HepG2 (cell line): Measurements from ENCODE around the gene MYO10. TPM values are rescaled to one million over a fixed set of nuclear protein-coding genes. Genes with fewer than 3 reads are reported as not detected.

Experiments
- ATAC-seq: fragments of 200-7000 bp; cut with Tn5 transposase; 3 replicates; pipeline ENCODE4 v1.9.1; 2020; ENCODE audit warnings: mild to moderate bottlenecking, moderate library complexity
- BruUV-seq: library from RNA; stranded (reverse); fragments of 400-500 nt; replicated peaks from 2 replicates; lab custom pipeline; 2021; lab: Mats Ljungman, UMichigan
- CTCF ChIA-PET: fragments of 300-600 bp; formaldehyde crosslinking; extraction: SDS; loops from one replicate; lab custom pipeline; 2021; ENCODE audit warnings: low total read pairs, inconsistent platforms, low intra/inter-chr PET ratio; lab: Yijun Ruan, JAX
- POLR2A ChIA-PET: fragments of 350-600 bp; sonication (Branson Sonifier 250); formaldehyde crosslinking; loops from one replicate; lab custom pipeline; 2020; ENCODE audit warnings: antibody characterized with exemption, inconsistent platforms; lab: Yijun Ruan, JAX
- DNase-seq: peaks from one replicate; pipeline ENCODE4 v3.0.0-alpha.2; 2015; ENCODE audit warnings: low spot score
- FAIRE-seq: peaks from 3 replicates; lab custom pipeline; 2011; peaks lifted over from hg19 to GRCh38; lab: Jason Lieb, UNC
- H2AFZ ChIP-seq: one replicate; pipeline ENCODE4 v1.6.1; 2011; ENCODE audit warnings: low read length, inconsistent platforms
- H3K27ac ChIP-seq: fragments of 300-600 bp; 3 replicates; pipeline ENCODE4 v1.8.0; 2011; ENCODE audit warnings: mixed run types, mild to moderate bottlenecking, mixed read lengths, low read length, inconsistent platforms; ENCODE audit not compliant: insufficient read depth; ENCODE audit errors: extremely low read length
- H3K27me3 ChIP-seq, 2 experiments: fragments of 200-600 bp in 1 of 2; 2 replicates in 1 of 2; 3 replicates in 1 of 2; pipeline versions ENCODE4 v1.6.0 to v1.8.0; 2011; ENCODE audit warnings: low read length in 2 of 2, mild to moderate bottlenecking in 2 of 2, moderate library complexity in 2 of 2, inconsistent platforms in 1 of 2; ENCODE audit not compliant: insufficient read depth in 2 of 2, control insufficient read depth in 1 of 2
- H3K36me3 ChIP-seq, 2 experiments: fragments of 200-600 bp in 1 of 2; replicated peaks in 1 of 2; 2 replicates in 1 of 2; 3 replicates in 1 of 2; pipeline versions ENCODE4 v1.5.1 to v1.8.0; 2011; ENCODE audit warnings: low read length in 2 of 2, inconsistent platforms in 1 of 2; ENCODE audit not compliant: insufficient read depth in 2 of 2, control insufficient read depth in 1 of 2
- H3K4me1 ChIP-seq: 2 replicates; pipeline ENCODE4 v1.5.1; 2012; ENCODE audit warnings: low read length, inconsistent platforms; ENCODE audit not compliant: insufficient read depth
- H3K4me2 ChIP-seq: 2 replicates; pipeline ENCODE4 v1.6.0; 2011; ENCODE audit warnings: low read depth, low read length, inconsistent platforms
- H3K4me3 ChIP-seq, 3 experiments: fragments of 200-600 bp in 1 of 3; sonication (generic), shearing (Covaris generic) in 1 of 3; replicated peaks in 1 of 3; 2 replicates each; pipeline ENCODE4 v1.5.1; 2011 to 2016; ENCODE audit warnings: low read length in 3 of 3, inconsistent platforms in 2 of 3, low read depth in 2 of 3, mild to moderate bottlenecking in 2 of 3, control low read depth in 1 of 3, mixed read lengths in 1 of 3; ENCODE audit not compliant: insufficient read depth in 1 of 3
- H3K79me2 ChIP-seq: one replicate; pipeline ENCODE4 v1.6.1; 2011; ENCODE audit warnings: low read length, inconsistent platforms; ENCODE audit not compliant: insufficient read depth
- H3K9ac ChIP-seq: 2 replicates; pipeline ENCODE4 v1.6.0; 2011; ENCODE audit warnings: mild to moderate bottlenecking, low read depth, low read length, inconsistent platforms; ENCODE audit not compliant: insufficient read depth
- H3K9me3 ChIP-seq: 2 replicates; pipeline ENCODE4 v1.5.1; 2012; ENCODE audit warnings: mild to moderate bottlenecking, low read length
- H4K20me1 ChIP-seq: 2 replicates; pipeline ENCODE4 v1.6.0; 2011; ENCODE audit warnings: inconsistent platforms, mild to moderate bottlenecking, low read length, moderate library complexity; ENCODE audit not compliant: insufficient read depth
- MEIS1 ChIP-seq: sonication (generic); formaldehyde crosslinking; IDR thresholded peaks from 2 replicates; pipeline ENCODE4 v1.9.0; 2021; ENCODE audit warnings: mild to moderate bottlenecking, missing genetic modification reagents, moderate library complexity, borderline replicate concordance
- POLR2G ChIP-seq: fragments of 200-400 bp; formaldehyde crosslinking; IDR thresholded peaks from 2 replicates; pipeline ENCODE4 v1.6.1; 2018; ENCODE audit warnings: mild to moderate bottlenecking, low read depth, low read length, moderate library complexity
- REL ChIP-seq: sonication (generic); formaldehyde crosslinking; conservative IDR thresholded peaks from 2 replicates; pipeline ENCODE4 v1.8.0; 2022; ENCODE audit warnings: mild to moderate bottlenecking, missing genetic modification reagents, moderate library complexity
- SIN3A ChIP-seq: IDR thresholded peaks from 2 replicates; pipeline ENCODE4 v1.6.1; 2011; ENCODE audit warnings: low read depth, mild to moderate bottlenecking, control low read depth, low read length, borderline replicate concordance
- SIN3B ChIP-seq: fragments of 150-350 bp; IDR thresholded peaks from 2 replicates; pipeline ENCODE4 v1.6.1; 2014; ENCODE audit warnings: low read length
- SP5 ChIP-seq: IDR thresholded peaks from 2 replicates; pipeline ENCODE4 v1.6.1; 2016; ENCODE audit warnings: low read depth, borderline replicate concordance
- ZBTB20 ChIP-seq: sonication (generic); formaldehyde crosslinking; IDR thresholded peaks from 2 replicates; pipeline ENCODE4 v1.8.1; 2023; ENCODE audit warnings: missing genetic modification reagents, low read depth, mild to moderate bottlenecking, borderline replicate concordance
- ZNF362 ChIP-seq: sonication (generic); formaldehyde crosslinking; IDR thresholded peaks from 2 replicates; pipeline ENCODE4 v1.4.0; 2020; ENCODE audit warnings: missing genetic modification reagents, mild to moderate bottlenecking, borderline replicate concordance
- ZNF556 ChIP-seq: sonication (generic); formaldehyde crosslinking; IDR thresholded peaks from 2 replicates; pipeline ENCODE4 v1.4.0; 2020; ENCODE audit warnings: mild to moderate bottlenecking, missing genetic modification reagents, borderline replicate concordance
- ZNF616 ChIP-seq: sonication (generic); formaldehyde crosslinking; IDR thresholded peaks from 2 replicates; pipeline ENCODE4 v1.5.0; 2020; ENCODE audit warnings: low read depth, mild to moderate bottlenecking, missing genetic modification reagents
- ZUFSP ChIP-seq: sonication (generic); formaldehyde crosslinking; IDR thresholded peaks from 2 replicates; pipeline ENCODE4 v1.9.0; 2021; ENCODE audit warnings: missing genetic modification reagents, mild to moderate bottlenecking, borderline replicate concordance
- WGBS: methylation state at CpG from one replicate; pipeline ENCODE4 v1.1.6; 2017; ENCODE audit warnings: low lambda C conversion rate; 5-methylcytosine and 5-hydroxymethylcytosine counted together
- in situ Hi-C: cut with HindIII; loops from 2 replicates; pipeline ENCODE4 v1.10.0; 2017; ENCODE audit warnings: low pct_unique_long_range_greater_than_20kb; ENCODE audit not compliant: extremely low pct_ligation_motif_present
- intact Hi-C: fragments of 100-400 bp; cut with micrococcal nuclease; formaldehyde crosslinking; loops from one replicate; pipeline ENCODE4 v1.10.0; 2022; ENCODE audit not compliant: unreplicated experiment
- polyA plus RNA-seq, 8 experiments: library from polyadenylated mRNA; depleted of rRNA in 3 of 8; stranded (reverse) in 7 of 8; unstranded in 1 of 8; fragments of >200 nt; fragmentation: Illumina TruSeq in 4 of 8; extraction: Trizol in 4 of 8; gene quantifications; 2 replicates each; pipeline versions ENCODE4 v1.2.1 to v1.2.3, GENCODE V29; 2011 to 2016; ENCODE audit warnings: low read depth in 4 of 8, missing spikeins in 1 of 8, mixed read lengths in 1 of 8; ENCODE audit not compliant: insufficient read depth in 1 of 8
- total RNA-seq, 5 experiments: library from RNA; depleted of rRNA; stranded (reverse); fragments of >200 nt; fragmentation: Illumina TruSeq; extraction: Trizol; gene quantifications; 2 replicates each; pipeline ENCODE4 v1.2.3, GENCODE V29; 2016; ENCODE audit warnings: low read depth in 1 of 5
- TF ChIP-seq, protein P1 (sequence below): sonication (generic); formaldehyde crosslinking; IDR thresholded peaks from 2 replicates; pipeline ENCODE4 v1.4.0; 2020; ENCODE audit warnings: mild to moderate bottlenecking, missing genetic modification reagents
- TF ChIP-seq, protein P2 (sequence below): sonication (generic); formaldehyde crosslinking; IDR thresholded peaks from 2 replicates; pipeline ENCODE4 v1.4.0; 2020; ENCODE audit warnings: missing genetic modification reagents, borderline replicate concordance

The MYO10 gene
- total and polyA plus RNA-seq, 2 of the 13 experiments (the other 11 are each of a cell fraction or from before 2014, with no cell fraction given) = 4.5 to 14.0 TPM

GRCh38 chr5:16721151-16722096, 214.7 kb downstream of the MYO10 start:
- in situ Hi-C loops (no loop called here), intact Hi-C loops (loop anchor here (1.0 to 5.0 kb wide), 3 partner anchors 17 to 56 kb away; no protein-coding TSS in a partner anchor)
- 0 out of 2 replicates have a peak, but pooled peaks cover 3% of the 10 kb centered on the region for H4K20me1 ChIP-seq
- no peaks in the 10 kb centered on the region for H3K27me3 ChIP-seq
- ChIA-PET POLR2A (interaction anchor here (1.0 to 1.7 kb wide), 2 partner anchors 15 to 37 kb away, joined by 7 to 33 read pairs; no protein-coding TSS in a partner anchor), CTCF (no interaction called here)
- H3K4me2 ChIP-seq = peak overlapping the region; percentile 65
- H2AFZ ChIP-seq = no peak overlapping the region
- peak; percentile 97 for ATAC-seq
- peak overlapping the region; percentile 88 for H3K27ac ChIP-seq
- FAIRE-seq = peak; percentile 93
- H3K4me3 ChIP-seq = peak overlapping the region in 2 of 3 experiments; percentile 37 to 41; a peak in 2 of 6 replicates
- WGBS = 23% methylated on average over 11 of the region's 11 CpGs
- H3K9me3 ChIP-seq = no peaks in the 10 kb centered on the region
- H3K9ac ChIP-seq = peak overlapping the region; percentile 61
- DNase-seq = peak; percentile 89
- H3K4me1 ChIP-seq = peaks cover 36% of the 10 kb centered on the region
- TSS peak; percentile 62 for BruUV-seq
- peaks cover 39% of the 10 kb centered on the region for H3K79me2 ChIP-seq
- no peaks in the 10 kb centered on the region for H3K36me3 ChIP-seq
- TF ChIP-seq REL (CRISPR knock-in tag) = no peak
- TF ChIP-seq ZNF556 (CRISPR knock-in tag) = no peak
- no peak for TF ChIP-seq SIN3A
- TF ChIP-seq SIN3B = no peak
- no peak for TF ChIP-seq MEIS1
- TF ChIP-seq, protein P1, sequence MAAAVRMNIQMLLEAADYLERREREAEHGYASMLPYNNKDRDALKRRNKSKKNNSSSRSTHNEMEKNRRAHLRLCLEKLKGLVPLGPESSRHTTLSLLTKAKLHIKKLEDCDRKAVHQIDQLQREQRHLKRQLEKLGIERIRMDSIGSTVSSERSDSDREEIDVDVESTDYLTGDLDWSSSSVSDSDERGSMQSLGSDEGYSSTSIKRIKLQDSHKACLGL (CRISPR knock-in tag) = no peak
- no peak for TF ChIP-seq POLR2G
- TF ChIP-seq, protein P2, sequence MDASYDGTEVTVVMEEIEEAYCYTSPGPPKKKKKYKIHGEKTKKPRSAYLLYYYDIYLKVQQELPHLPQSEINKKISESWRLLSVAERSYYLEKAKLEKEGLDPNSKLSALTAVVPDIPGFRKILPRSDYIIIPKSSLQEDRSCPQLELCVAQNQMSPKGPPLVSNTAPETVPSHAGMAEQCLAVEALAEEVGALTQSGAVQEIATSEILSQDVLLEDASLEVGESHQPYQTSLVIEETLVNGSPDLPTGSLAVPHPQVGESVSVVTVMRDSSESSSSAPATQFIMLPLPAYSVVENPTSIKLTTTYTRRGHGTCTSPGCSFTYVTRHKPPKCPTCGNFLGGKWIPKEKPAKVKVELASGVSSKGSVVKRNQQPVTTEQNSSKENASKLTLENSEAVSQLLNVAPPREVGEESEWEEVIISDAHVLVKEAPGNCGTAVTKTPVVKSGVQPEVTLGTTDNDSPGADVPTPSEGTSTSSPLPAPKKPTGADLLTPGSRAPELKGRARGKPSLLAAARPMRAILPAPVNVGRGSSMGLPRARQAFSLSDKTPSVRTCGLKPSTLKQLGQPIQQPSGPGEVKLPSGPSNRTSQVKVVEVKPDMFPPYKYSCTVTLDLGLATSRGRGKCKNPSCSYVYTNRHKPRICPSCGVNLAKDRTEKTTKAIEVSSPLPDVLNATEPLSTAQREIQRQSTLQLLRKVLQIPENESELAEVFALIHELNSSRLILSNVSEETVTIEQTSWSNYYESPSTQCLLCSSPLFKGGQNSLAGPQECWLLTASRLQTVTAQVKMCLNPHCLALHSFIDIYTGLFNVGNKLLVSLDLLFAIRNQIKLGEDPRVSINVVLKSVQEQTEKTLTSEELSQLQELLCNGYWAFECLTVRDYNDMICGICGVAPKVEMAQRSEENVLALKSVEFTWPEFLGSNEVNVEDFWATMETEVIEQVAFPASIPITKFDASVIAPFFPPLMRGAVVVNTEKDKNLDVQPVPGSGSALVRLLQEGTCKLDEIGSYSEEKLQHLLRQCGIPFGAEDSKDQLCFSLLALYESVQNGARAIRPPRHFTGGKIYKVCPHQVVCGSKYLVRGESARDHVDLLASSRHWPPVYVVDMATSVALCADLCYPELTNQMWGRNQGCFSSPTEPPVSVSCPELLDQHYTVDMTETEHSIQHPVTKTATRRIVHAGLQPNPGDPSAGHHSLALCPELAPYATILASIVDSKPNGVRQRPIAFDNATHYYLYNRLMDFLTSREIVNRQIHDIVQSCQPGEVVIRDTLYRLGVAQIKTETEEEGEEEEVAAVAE (CRISPR knock-in tag) = no peak
- no peak for TF ChIP-seq ZNF616 (CRISPR knock-in tag)
- TF ChIP-seq SP5 (CRISPR knock-in tag) = no peak
- TF ChIP-seq ZUFSP (CRISPR knock-in tag) = no peak
- TF ChIP-seq ZBTB20 (CRISPR knock-in tag) = no peak
- TF ChIP-seq ZNF362 = no peak
